Adrenal gland (tissue), 12 donors: ENCODE results near the gene EHBP1L1. TPM values are rescaled to one million over a fixed set of nuclear protein-coding genes. Genes with fewer than 3 reads are reported as not detected.
A peak's percentile ranks its signal among the peaks of the same experiment; 100 is the strongest.

Experiments
- DNase-seq, 7 donors: peaks; one replicate each; pipeline ENCODE4 v3.0.0-alpha.2; 2019 to 2020
- H3K27ac ChIP-seq, 5 donors: fragments of 200-600 bp; sonication (generic) in 4 of 5; 1 replicate in 3 of 5; 2 replicates in 2 of 5; pipeline versions ENCODE4 v1.5.1 to v1.8.0; 2016 to 2020; ENCODE audit warnings: mild to moderate bottlenecking in 1 of 5
- H3K27me3 ChIP-seq: fragments of 200-600 bp; 2 replicates; pipeline ENCODE4 v1.8.0; 2021
- H3K36me3 ChIP-seq, 2 donors: fragments of 200-600 bp; replicated peaks in 1 of 2; 1 replicate in 1 of 2; 2 replicates in 1 of 2; pipeline versions ENCODE4 v1.5.1 to v1.8.0; 2018 to 2022
- H3K4me1 ChIP-seq, 2 donors: fragments of 200-600 bp; replicated peaks in 1 of 2; 1 replicate in 1 of 2; 2 replicates in 1 of 2; pipeline versions ENCODE4 v1.5.1 to v1.8.0; 2018 to 2021
- H3K4me3 ChIP-seq, 4 donors: fragments of 200-600 bp; sonication (generic) in 3 of 4; one replicate each; pipeline ENCODE4 v1.5.1; 2016 to 2018
- H3K9me3 ChIP-seq, 3 donors: fragments of 200-600 bp; sonication (generic) in 1 of 3; replicated peaks in 1 of 3; 1 replicate in 2 of 3; 2 replicates in 1 of 3; pipeline versions ENCODE4 v1.5.1 to v1.8.0; 2016 to 2021
- CTCF ChIP-seq, 6 experiments: fragments of 450-650 bp in 4 of 6; fragments of 200-600 bp in 2 of 6; sonication (generic) in 1 of 6; IDR thresholded peaks; 1 replicate in 5 of 6; 2 replicates in 1 of 6; pipeline versions ENCODE4 v1.5.1 to v1.8.0; 2016 to 2021; ENCODE audit warnings: antibody characterized with exemption in 6 of 6, mild to moderate bottlenecking in 2 of 6, moderate library complexity in 1 of 6
- POLR2A ChIP-seq, 2 donors: fragments of 450-650 bp; IDR thresholded peaks; one replicate each; pipeline ENCODE4 v1.6.1; 2017; ENCODE audit warnings: antibody characterized with exemption in 2 of 2, mild to moderate bottlenecking in 2 of 2, moderate library complexity in 1 of 2
- WGBS, 4 donors: extraction: QIAGEN DNeasy Blood & Tissue Kit in 2 of 4; methylation state at CpG; one replicate each; pipeline versions ENCODE4 v1.1.5 to v1.1.7; 2013 to 2017; 5-methylcytosine and 5-hydroxymethylcytosine counted together
- intact Hi-C, 2 donors: fragments of 100-400 bp; cut with DNase I; formaldehyde crosslinking; loops; one replicate each; pipeline versions ENCODE4 v1.14.1 to v1.15.0; 2022 to 2023
- polyA plus RNA-seq, 3 donors: library from polyadenylated mRNA; stranded (reverse); fragments of 200-250 nt in 2 of 3; fragments of 350-450 nt in 1 of 3; fragmentation: Illumina TruSeq in 1 of 3; extraction: RNeasy Lipid Tissue Mini Kit (QIAGEN cat#74804) in 1 of 3; gene quantifications; one replicate each; pipeline ENCODE4 v1.2.3, GENCODE V29; 2013 to 2014
- total RNA-seq, 9 donors: library from RNA; depleted of rRNA in 4 of 9; stranded (reverse); fragments of >200 nt in 4 of 9; fragments of 120-200 nt in 1 of 9; fragmentation: NEBNext Ultra II Directional in 1 of 9; extraction: Animal tissue kit (Norgen Biotek cat#: 25700) in 1 of 9; gene quantifications; one replicate each; pipeline versions ENCODE4 v1.1.0 to v1.2.4, GENCODE V29; 2013 to 2023
- donor health status: healthy with polysubstance abuse.
- donor health status: Bipolar disorder and iron deficiency.
- donor health status: DM: yes; HTN: yes; CAD: no.
- donor health status: DM: no; HTN: no; CAD: no.
- donor health status: DM: no; HTN: no; CAD: no.
- donor health status: DM: yes; HTN: yes; CAD: no.

The EHBP1L1 gene
- total and polyA plus RNA-seq, 12 donors: 8.7 to 68.0 (median 34.5) TPM

- Histone ChIP-seq H3K4me3 (peak overlapping the region in 2 of 4 donors; percentile 68 to 90), H3K9me3 (no peaks in the 10 kb centered on the region), H3K36me3 (peaks cover 0 to 22% of the 10 kb centered on the region in 2 donors), H3K27ac (peak overlapping the region in 3 of 5 donors; percentile 82 to 93 (median 89)), H3K27me3 (no peaks in the 10 kb centered on the region), H3K4me1 (peaks cover 21 to 58% of the 10 kb centered on the region in 2 donors)
- TF ChIP-seq CTCF (IDR thresholded peaks at IDR 0.05): no peak
- TF ChIP-seq POLR2A (IDR thresholded peaks at IDR 0.05): no peak
- 44 to 53% (median 51%) methylated on average over 5 to 7 of the region's 7 CpGs for WGBS, 4 donors
- intact Hi-C loops: loop anchor here in 1 of 2 donors (5.0 kb wide), 1 partner anchor 40 kb away; the partner anchor contains the start of genes FAM89B and ZNRD2
- no peak for DNase-seq
Observed at GRCh38 chr11:65612691-65613090, 36.8 kb downstream of the EHBP1L1 start.

GRCh38 chr11:65613091-65613928 lies 37.5 kb downstream of the EHBP1L1 start:
- TF ChIP-seq CTCF (IDR thresholded peaks at IDR 0.05) (no peak), POLR2A (IDR thresholded peaks at IDR 0.05) (no peak)
- Histone ChIP-seq H3K4me3 (peak overlapping the region; percentile 37 to 90 (median 52)), H3K4me1 (peaks cover 21 to 56% of the 10 kb centered on the region in 2 donors), H3K9me3 (no peaks in the 10 kb centered on the region), H3K27ac (peak overlapping the region; percentile 75 to 95 (median 89)), H3K36me3 (peaks cover 0 to 22% of the 10 kb centered on the region in 2 donors), H3K27me3 (no peaks in the 10 kb centered on the region)
- DNase-seq: peak in 4 of 7 donors; percentile 23 to 66 (median 52)
- intact Hi-C loops: loop anchor here in 1 of 2 donors (5.0 kb wide), 1 partner anchor 41 kb away; the partner anchor contains the start of genes FAM89B and ZNRD2
- WGBS, 4 donors: 14 to 38% (median 16%) methylated on average over 5 to 43 of the region's 43 CpGs; no CpG with 5 or more reads in 1 of the 4 donors

- WGBS, 4 donors: 0 to 1% (median 0%) methylated on average over 32 to 55 of the region's 55 CpGs
- peak within 1 kb of the TSS; percentile 62 to 91 (median 86) for H3K4me3 ChIP-seq
- H3K27me3 ChIP-seq: no peaks in the 10 kb centered on the region
- H3K9me3 ChIP-seq: no peaks in the 10 kb centered on the region
- H3K4me1 ChIP-seq: peaks cover 21 to 41% of the 10 kb centered on the region in 2 donors
- TF ChIP-seq POLR2A (IDR thresholded peaks at IDR 0.05) (peak; percentile 10 to 68), CTCF (IDR thresholded peaks at IDR 0.05) (no peak)
- peak; percentile 100 for DNase-seq
- H3K36me3 ChIP-seq: peaks cover 0 to 31% of the 10 kb centered on the region in 2 donors
- peak within 1 kb of the TSS; percentile 81 to 95 (median 89) for H3K27ac ChIP-seq
- intact Hi-C loops: no loop called here
Observed at GRCh38 chr11:65615229-65615949, 39.5 kb downstream of the EHBP1L1 start, which contains the start of gene PCNX3. Gene PCNX3 (plus strand): TSS chr11:65615776. CDS start chr11:65616312, 536 bp downstream.
